ENCODE data around the gene WSCD2.

GRCh38 chr12:108150436-108150835 lies 21.3 kb downstream of the WSCD2 start:
- TF ChIP-seq POLR2A (IDR thresholded peaks at IDR 0.05) = no peak
- no peak for TF ChIP-seq CTCF (IDR thresholded peaks at IDR 0.05)

All from Peyer's patch (tissue), 4 donors.